HG02943 (cell line): ENCODE data around the gene AUTS2.

Experiments
- ATAC-seq: cut with Tn5 transposase; IDR thresholded peaks from one replicate; pipeline ENCODE4 v1.9.1; 2021; ENCODE audit warnings: mild to moderate bottlenecking, low read depth, moderate library complexity; ENCODE audit not compliant: unreplicated experiment

AUTS2 gene

GRCh38 chr7:69682518-69682917 lies 84.2 kb downstream of the AUTS2 start:
- no peak for ATAC-seq

GRCh38 chr7:69683002-69683401 lies 84.7 kb downstream of the AUTS2 start:
- ATAC-seq = no peak

GRCh38 chr7:69684369-69685292 lies 86.4 kb downstream of the AUTS2 start:
- no peak for ATAC-seq

- ATAC-seq = no peak
Observed at GRCh38 chr7:69685293-69685631, 87.0 kb downstream of the AUTS2 start.

GRCh38 chr7:69686366-69686765 lies 88.1 kb downstream of the AUTS2 start:
- no peak for ATAC-seq

- ATAC-seq = no peak
Observed at GRCh38 chr7:69687739-69688433, 89.6 kb downstream of the AUTS2 start.

GRCh38 chr7:69690329-69690728 lies 92.1 kb downstream of the AUTS2 start:
- no peak for ATAC-seq

GRCh38 chr7:69691327-69691726 lies 93.1 kb downstream of the AUTS2 start:
- no peak for ATAC-seq

GRCh38 chr7:69691734-69692133 lies 93.5 kb downstream of the AUTS2 start:
- no peak for ATAC-seq

GRCh38 chr7:69692611-69693010 lies 94.3 kb downstream of the AUTS2 start:
- no peak for ATAC-seq

GRCh38 chr7:69693042-69693441 lies 94.8 kb downstream of the AUTS2 start:
- ATAC-seq = no peak

- ATAC-seq = peak; percentile 73
Observed at GRCh38 chr7:69696054-69696591, 97.8 kb downstream of the AUTS2 start.

GRCh38 chr7:69696686-69697685 lies 98.7 kb downstream of the AUTS2 start:
- ATAC-seq = no peak

GRCh38 chr7:69698109-69698825 lies 100.0 kb downstream of the AUTS2 start:
- ATAC-seq = no peak

- ATAC-seq = no peak
Observed at GRCh38 chr7:69699931-69700330, 101.7 kb downstream of the AUTS2 start.

- no peak for ATAC-seq
Observed at GRCh38 chr7:69700331-69700730, 102.1 kb downstream of the AUTS2 start.

GRCh38 chr7:69701288-69701687 lies 103.0 kb downstream of the AUTS2 start:
- ATAC-seq = no peak

- ATAC-seq = no peak
Observed at GRCh38 chr7:69702357-69702756, 104.1 kb downstream of the AUTS2 start.

GRCh38 chr7:69703099-69703498 lies 104.8 kb downstream of the AUTS2 start:
- no peak for ATAC-seq

- no peak for ATAC-seq
Observed at GRCh38 chr7:69706070-69706469, 107.8 kb downstream of the AUTS2 start.
